Activated CD4-positive, alpha-beta T cell treated with anti-CD3 and anti-CD28 coated beads, Interleukin-2, amount 50 U/mL, for 24 hours (primary cell): ENCODE measurements around the gene SERGEF.

Experiments
- DNase-seq, 2 donors: peaks; one replicate each; pipeline ENCODE4 v3.0.0-alpha.2; 2020; ENCODE audit warnings: low read depth in 1 of 2, low spot score in 1 of 2

SERGEF gene

DNA sequence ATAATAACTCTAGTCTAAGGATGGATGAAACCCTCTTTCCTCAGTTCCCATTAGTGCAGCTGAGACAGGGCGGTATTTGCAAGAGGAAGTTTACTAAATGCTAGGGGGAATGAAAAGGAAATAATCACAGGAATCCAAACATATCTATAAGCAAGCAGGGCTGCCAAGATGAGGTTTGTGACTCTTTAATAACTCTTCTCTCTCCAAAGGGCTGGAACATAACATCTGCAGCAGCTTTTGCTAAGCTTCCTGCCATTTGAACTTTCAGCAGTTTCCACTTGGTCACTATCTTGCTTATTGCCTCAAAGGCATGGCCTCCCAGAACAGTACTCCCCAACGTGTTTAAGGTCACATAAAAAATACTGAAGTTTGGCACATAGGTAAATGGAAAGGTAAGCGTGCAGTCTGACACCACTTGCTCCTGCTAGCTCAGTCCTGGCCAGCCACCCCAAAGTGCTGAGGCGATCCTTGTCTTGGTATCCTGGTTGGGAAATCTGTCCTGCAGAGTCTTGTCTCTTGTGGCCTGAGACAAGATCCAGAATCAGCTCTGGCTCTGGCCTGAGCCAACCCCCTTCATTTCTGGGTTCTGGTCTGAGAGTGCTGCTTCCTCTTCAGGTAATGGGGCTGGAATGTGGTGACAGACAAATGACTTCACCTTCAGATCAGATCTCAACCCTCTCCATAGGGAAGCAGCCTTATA, 196.5 kb downstream of the SERGEF start:
- no peak for DNase-seq

DNA sequence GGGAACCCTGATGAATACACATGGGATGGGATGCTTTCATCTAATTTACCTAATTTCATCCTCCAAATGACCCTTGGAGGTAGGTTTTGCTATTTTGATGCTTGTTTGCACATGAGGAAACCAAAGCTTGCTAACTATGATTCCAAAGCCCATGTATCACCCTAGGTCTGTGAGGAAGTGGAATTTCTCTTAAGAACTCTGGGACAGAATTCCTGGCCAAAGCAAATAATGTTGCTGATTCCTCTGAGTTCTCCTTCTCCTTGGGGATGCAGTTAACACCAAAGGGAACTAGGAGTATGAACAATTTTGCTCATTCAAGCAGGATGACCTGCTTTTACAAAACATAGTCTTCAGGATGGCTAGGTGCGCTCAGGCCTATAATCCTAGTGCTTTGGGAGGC, 198.3 kb downstream of the SERGEF start:
- DNase-seq = no peak

DNA sequence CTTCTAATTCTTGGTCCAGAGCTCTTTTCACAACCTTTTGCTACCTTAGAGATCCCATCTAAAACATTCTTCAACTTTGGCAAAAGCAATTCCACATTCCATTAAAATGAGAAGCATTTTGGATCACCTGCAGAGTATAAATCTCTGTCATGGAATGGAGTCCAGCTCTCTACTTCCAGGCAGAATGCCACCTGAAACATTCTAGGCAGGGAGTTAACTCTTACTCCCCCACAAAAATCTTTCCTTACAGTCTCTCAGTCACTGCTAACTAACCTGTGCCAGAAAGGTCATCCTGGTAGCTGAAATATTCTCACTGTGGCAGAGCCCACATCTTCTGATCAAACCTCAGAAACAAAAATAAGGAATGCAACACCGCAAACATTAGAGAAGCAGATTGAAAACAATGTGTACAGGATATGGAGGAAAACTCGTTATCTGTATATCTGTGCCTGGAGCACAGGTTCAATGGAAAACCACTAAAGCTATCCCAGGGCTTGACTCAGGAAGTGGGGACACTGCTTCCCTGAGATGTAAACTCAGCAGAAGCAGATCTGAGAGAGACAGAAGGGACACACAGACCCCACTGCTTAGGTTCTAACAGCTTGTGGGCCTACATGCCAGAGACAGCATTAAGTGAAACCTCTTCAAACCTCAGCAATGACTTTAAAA, 199.3 kb downstream of the SERGEF start:
- no peak for DNase-seq

- no peak for DNase-seq
Measured at GRCh38 chr11:17812865-17813187, 200.0 kb downstream of the SERGEF start.

DNA sequence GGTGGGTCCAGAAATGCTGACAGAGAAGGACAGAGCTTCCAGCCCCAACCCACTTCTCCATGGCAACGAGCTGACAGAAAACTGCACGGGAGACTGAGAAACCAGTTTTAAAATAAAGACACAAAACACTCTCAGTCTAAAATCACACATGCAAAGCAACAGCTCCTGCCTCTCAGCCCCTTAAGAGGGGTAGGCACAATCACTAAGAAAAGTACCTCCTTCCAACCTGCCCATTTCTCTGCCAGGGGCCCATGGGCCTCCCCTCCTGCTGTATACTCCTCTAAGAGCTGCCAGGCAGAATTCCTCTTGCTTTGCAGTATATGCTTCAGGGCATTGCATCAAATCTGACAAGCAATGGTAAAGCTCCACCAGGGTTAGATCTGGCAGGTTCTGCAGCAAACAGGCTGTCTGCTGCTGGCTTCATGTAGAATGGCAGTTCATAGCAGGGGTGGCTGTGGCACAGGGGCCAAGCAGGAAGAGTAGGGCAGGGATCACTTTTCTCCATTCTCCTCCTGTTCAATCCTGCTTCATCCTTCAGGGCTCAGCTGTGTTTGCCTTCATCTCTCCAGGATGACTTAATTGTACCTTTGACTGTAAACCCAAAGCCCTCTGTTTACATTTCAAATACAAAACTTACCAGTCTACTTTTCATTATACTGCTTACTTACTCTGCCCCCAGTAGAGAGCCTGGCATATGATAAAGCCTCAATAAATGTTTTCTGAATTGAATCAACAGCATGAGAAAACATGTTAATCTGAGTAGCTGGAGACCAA, 200.6 kb downstream of the SERGEF start:
- no peak for DNase-seq

DNA sequence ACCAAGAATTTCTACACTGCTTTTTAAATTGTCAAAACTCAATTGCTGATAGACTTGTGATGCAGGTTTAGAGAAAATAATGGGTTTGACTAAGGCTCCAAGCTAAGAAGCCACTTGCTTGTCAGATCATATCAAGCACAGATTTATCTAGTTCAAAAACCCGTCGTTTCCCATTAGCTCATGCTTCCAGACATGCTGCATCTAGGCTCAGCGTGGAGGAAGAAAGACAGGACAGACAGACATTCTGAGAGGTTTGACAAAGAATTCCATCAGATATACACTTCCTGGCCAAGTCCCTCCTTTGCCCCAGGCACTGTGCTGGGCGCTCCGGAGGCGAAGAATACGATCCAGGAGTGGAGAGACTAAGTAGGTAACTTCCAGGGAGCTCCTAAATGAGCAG, 201.5 kb downstream of the SERGEF start:
- DNase-seq = no peak

- DNase-seq = no peak
Measured at GRCh38 chr11:17810746-17811145, 202.1 kb downstream of the SERGEF start.

- no peak for DNase-seq
Measured at GRCh38 chr11:17810041-17810440, 202.8 kb downstream of the SERGEF start.

GRCh38 chr11:17807034-17807433, 205.8 kb downstream of the SERGEF start:
- DNase-seq = no peak

DNA sequence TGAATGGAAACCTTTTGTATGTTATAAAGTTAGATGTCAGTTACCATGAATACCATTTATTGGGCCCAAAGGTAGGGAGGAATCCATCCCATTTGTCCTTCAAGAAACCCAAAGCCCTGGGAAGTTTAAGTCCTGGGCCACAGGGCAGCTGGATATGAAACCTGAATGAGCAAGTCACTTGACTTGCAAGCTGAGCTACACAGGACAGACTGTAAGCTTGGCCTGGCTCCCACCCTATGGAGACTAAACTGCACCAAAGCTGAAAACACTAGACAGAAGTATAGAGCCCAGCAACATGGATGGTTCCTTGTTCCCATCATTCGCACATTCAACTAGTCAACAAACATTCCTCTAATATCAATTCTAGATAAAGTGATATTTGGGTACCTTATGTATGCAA, 207.0 kb downstream of the SERGEF start:
- no peak for DNase-seq

GRCh38 chr11:17805043-17805442, 207.8 kb downstream of the SERGEF start:
- DNase-seq = no peak

DNA sequence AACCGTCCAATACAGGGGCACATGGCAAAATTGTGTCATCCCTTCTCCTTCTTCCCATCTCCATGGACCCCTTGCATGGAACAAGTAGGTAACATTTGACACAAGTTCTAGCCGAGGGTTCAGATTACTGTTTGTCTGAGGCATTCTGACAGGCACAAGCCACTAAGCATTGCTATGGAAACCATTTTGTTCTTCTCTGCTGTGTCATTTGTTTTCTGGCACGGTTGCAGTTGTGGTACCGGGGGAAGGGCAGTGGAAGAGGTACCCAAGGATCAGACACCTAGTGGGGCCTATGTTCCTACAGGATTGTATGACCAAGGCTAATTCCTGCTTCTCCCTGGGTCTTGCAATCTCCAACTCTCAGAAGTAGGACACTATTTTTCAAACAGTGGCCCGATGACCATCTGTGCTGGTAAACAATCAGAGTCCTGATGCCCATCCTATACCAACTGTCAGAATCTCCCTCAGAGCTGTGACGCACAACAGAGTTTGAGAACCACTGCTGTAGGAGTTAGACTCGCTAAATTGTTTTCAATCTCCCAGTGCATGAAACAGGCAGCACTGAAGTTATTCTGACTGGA, 209.0 kb downstream of the SERGEF start:
- no peak for DNase-seq

DNA sequence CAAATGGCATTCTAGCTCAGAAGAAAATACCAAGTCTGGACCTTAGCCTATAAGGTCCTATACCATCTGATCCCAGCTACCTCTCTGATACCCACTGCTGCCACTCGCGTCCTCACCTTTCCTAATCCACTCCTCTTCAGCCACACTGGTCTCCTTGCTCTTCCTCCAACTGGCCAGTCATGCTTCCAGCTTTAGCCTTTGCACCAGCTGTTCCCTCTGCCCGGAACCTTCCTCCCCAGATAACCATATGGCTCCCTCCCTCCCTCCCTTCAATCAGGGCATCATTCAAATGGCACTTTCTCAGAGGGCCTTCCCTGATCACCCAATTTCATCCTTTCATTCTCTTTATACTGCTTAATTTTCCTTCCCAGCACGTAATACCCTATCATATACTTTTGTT, 210.4 kb downstream of the SERGEF start:
- DNase-seq = no peak

- no peak for DNase-seq
Measured at GRCh38 chr11:17801166-17801565, 211.7 kb downstream of the SERGEF start.

DNA sequence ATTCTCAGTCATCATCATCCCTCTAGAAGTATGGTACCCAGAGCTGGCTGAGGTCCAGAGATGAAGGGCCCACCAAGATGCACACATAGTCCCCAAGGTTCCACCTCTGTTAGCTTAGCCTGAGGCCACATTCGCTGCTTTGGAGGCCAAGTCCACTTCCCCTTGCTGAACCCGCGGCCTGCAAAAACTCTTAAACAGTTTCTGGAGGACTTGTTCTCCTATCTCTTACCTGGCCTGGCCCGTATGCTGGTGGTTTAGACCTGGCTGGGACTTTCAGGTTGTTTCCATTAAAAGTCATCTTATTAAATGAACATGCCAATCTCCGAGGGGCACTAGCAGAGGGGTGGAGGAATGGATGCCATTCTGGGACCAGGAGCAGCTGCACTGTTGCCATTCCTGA, 213.7 kb downstream of the SERGEF start:
- no peak for DNase-seq

GRCh38 chr11:17798716-17799115, 214.1 kb downstream of the SERGEF start:
- no peak for DNase-seq

DNA sequence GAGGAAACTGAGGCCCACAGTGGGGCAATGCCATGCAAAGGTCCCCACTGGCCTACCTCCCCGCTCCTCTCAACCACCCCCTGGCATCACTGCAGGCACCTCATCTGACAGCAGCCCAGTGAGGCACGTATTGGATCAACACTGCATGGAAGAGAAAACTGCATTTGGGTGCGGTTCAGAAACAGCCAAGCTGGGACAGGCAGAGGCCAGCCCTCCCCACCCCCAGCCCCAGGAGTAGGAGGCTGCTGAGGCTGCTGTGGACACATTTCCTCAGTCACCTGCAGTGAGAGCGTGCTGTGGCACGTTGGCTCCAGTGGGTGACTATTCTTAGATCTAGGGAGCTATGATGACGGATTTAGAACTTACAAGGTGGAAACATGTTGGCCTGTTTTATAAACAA, 214.6 kb downstream of the SERGEF start:
- no peak for DNase-seq

DNA sequence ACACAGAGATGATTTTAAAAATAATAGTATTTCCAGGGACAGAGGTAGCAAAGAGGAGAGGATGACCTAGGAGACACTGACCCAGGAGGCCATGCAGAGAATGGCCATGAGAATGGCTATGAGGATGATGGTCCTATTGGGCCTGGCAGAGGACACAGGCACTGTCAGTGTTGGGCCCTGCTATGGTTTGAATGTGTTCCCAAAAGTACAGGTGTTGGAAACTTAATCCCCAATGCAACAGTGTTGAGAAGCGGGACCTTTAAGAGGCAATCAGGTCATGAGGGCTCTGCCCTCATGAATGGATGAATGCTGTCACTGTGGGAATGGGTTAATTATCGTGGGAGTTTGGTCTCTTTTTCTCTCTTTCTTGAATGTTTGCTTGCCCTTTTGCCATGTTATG, 216.7 kb downstream of the SERGEF start:
- DNase-seq = no peak

DNA sequence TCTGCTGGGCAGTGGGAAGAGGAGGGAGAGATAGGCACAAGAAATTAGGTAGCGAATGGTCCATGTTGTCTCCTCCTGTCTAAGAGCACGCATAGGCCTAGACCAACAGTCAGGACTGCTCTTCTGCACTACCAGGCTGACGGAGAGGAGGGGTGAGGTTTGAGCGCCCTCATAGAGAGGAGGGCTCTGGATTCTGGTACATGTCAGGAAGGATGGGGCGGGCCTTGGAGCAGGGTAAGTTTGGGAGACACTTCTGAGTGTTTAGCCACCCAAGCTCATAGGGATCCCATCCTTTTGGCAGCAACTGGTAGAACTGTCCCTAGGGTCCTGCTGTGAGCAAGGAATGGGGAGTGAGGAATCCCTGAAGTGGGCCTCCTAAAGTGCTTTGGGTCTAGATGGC, 217.9 kb downstream of the SERGEF start:
- DNase-seq = no peak

GRCh38 chr11:17793642-17794170, 219.1 kb downstream of the SERGEF start:
- no peak for DNase-seq

DNA sequence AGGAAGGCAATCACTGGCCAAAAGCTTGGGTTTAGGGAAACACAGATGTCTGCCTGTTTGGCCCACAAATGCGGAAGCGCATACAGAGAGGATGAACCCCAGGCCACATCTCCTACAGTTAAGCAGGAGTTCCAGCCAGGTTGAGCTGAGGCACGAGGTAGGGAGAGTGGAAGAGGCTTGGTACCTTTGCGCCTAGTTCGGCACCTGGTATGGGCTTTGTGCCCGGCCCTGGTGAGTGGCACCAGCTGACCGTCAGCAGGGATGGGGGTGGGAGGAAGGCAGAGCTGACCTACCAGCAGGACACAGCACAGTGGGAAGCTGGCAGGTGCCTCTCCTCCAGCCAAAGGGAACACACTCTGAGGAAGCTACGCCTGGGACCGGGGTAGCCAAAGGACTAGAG, 220.7 kb downstream of the SERGEF start:
- no peak for DNase-seq

GRCh38 chr11:17791144-17791543, 221.7 kb downstream of the SERGEF start:
- no peak for DNase-seq
